Osteoblast (primary cell): ENCODE results near the gene PIBF1. TPM values are rescaled to one million over a fixed set of nuclear protein-coding genes. Genes with fewer than 3 reads are reported as not detected.
"Not testable (repeated sequence)": the region's sequence is repeated elsewhere in the genome, so short reads cannot be mapped to it uniquely, and the experiment has no call there.

Experiments used
- DNase-seq: peaks from one replicate; pipeline ENCODE4 v3.0.0; 2011; ENCODE audit warnings: low spot score, mixed read lengths; ENCODE audit not compliant: insufficient read length; ENCODE audit errors: missing footprints
- H2AFZ ChIP-seq: 2 replicates; pipeline ENCODE4 v1.6.0; 2011; ENCODE audit warnings: mild to moderate bottlenecking, low read length
- H3K27ac ChIP-seq: 2 replicates; pipeline ENCODE4 v1.5.1; 2011; ENCODE audit warnings: mild to moderate bottlenecking, low read depth, low read length, moderate library complexity
- H3K27me3 ChIP-seq: 2 replicates; pipeline ENCODE4 v1.6.0; 2012; ENCODE audit warnings: mild to moderate bottlenecking, control low read depth, inconsistent platforms, low read length, moderate library complexity; ENCODE audit not compliant: insufficient read depth
- H3K36me3 ChIP-seq: 2 replicates; pipeline ENCODE4 v1.5.1; 2011; ENCODE audit warnings: mild to moderate bottlenecking, low read length, control low read depth, moderate library complexity; ENCODE audit not compliant: insufficient read depth
- H3K4me1 ChIP-seq: 2 replicates; pipeline ENCODE4 v1.5.1; 2011; ENCODE audit warnings: mild to moderate bottlenecking, low read length, control low read depth, moderate library complexity; ENCODE audit not compliant: insufficient read depth
- H3K4me2 ChIP-seq: 2 replicates; pipeline ENCODE4 v1.6.0; 2011; ENCODE audit warnings: mild to moderate bottlenecking, low read length; ENCODE audit not compliant: insufficient read depth
- H3K4me3 ChIP-seq: fragments of 200-600 bp; sonication (generic); 3 replicates; pipeline ENCODE4 v1.5.1; 2012; ENCODE audit warnings: mild to moderate bottlenecking, low read length, inconsistent platforms; ENCODE audit not compliant: insufficient read depth
- H3K79me2 ChIP-seq: 2 replicates; pipeline ENCODE4 v1.6.0; 2012; ENCODE audit warnings: mild to moderate bottlenecking, low read length, control low read depth, inconsistent platforms; ENCODE audit not compliant: insufficient read depth
- H3K9me3 ChIP-seq: 2 replicates; pipeline ENCODE4 v1.5.1; 2011; ENCODE audit warnings: low read depth, low read length, control low read depth
- H4K20me1 ChIP-seq: 2 replicates; pipeline ENCODE4 v1.6.0; 2012; ENCODE audit warnings: mild to moderate bottlenecking, low read length, control low read depth; ENCODE audit not compliant: insufficient read depth
- CTCF ChIP-seq: IDR thresholded peaks from 2 replicates; pipeline ENCODE4 v1.5.1; 2011; ENCODE audit warnings: mild to moderate bottlenecking, low read depth, low read length, moderate library complexity; ENCODE audit errors: extremely low read depth
- total RNA-seq: library from RNA; depleted of rRNA; stranded (reverse); fragments of >200 nt; gene quantifications from 2 replicates; pipeline ENCODE4 v1.2.3, GENCODE V29; 2012

PIBF1 gene
- total RNA-seq, 1 donor, result 19.9 TPM

- Histone ChIP-seq H3K4me3 (no peak overlapping the region), H3K27ac (no peak overlapping the region), H3K9me3 (no peaks in the 10 kb centered on the region), H3K36me3 (no peaks in the 10 kb centered on the region), H3K79me2 (no peaks in the 10 kb centered on the region), H2AFZ (no peak overlapping the region), H3K27me3 (no peaks in the 10 kb centered on the region), H3K4me2 (no peak overlapping the region), H4K20me1 (no peaks in the 10 kb centered on the region), H3K4me1 (no peaks in the 10 kb centered on the region)
- DNase-seq, result no peak
- TF ChIP-seq CTCF, result no peak
Measured at GRCh38 chr13:73039201-73040108, 257.5 kb downstream of the PIBF1 start.

GRCh38 chr13:73040484-73040883, 258.6 kb downstream of the PIBF1 start:
- H3K36me3 ChIP-seq, result no peaks in the 10 kb centered on the region
- no peaks in the 10 kb centered on the region for H4K20me1 ChIP-seq
- no peak for TF ChIP-seq CTCF
- H3K27me3 ChIP-seq, result no peaks in the 10 kb centered on the region
- H3K27ac ChIP-seq, result no peak overlapping the region
- no peak overlapping the region for H2AFZ ChIP-seq
- H3K9me3 ChIP-seq, result no peaks in the 10 kb centered on the region
- no peak overlapping the region for H3K4me3 ChIP-seq
- H3K79me2 ChIP-seq, result no peaks in the 10 kb centered on the region
- no peaks in the 10 kb centered on the region for H3K4me1 ChIP-seq
- no peak overlapping the region for H3K4me2 ChIP-seq
- DNase-seq, result no peak

- no peak overlapping the region for H3K27ac ChIP-seq
- H3K9me3 ChIP-seq, result no peaks in the 10 kb centered on the region
- no peak overlapping the region for H3K4me3 ChIP-seq
- DNase-seq, result no peak
- H3K4me1 ChIP-seq, result no peaks in the 10 kb centered on the region
- H3K27me3 ChIP-seq, result no peaks in the 10 kb centered on the region
- H3K79me2 ChIP-seq, result no peaks in the 10 kb centered on the region
- no peak overlapping the region for H2AFZ ChIP-seq
- no peak overlapping the region for H3K4me2 ChIP-seq
- H3K36me3 ChIP-seq, result no peaks in the 10 kb centered on the region
- H4K20me1 ChIP-seq, result no peaks in the 10 kb centered on the region
- no peak for TF ChIP-seq CTCF
Measured at GRCh38 chr13:73040968-73041596, 259.1 kb downstream of the PIBF1 start.

GRCh38 chr13:73045031-73045430, 263.1 kb downstream of the PIBF1 start:
- Histone ChIP-seq H3K36me3 (no peaks in the 10 kb centered on the region), H3K4me2 (no peak overlapping the region), H4K20me1 (no peaks in the 10 kb centered on the region), H3K4me3 (no peak overlapping the region), H3K27me3 (no peaks in the 10 kb centered on the region), H2AFZ (no peak overlapping the region), H3K27ac (no peak overlapping the region), H3K79me2 (no peaks in the 10 kb centered on the region), H3K9me3 (no peaks in the 10 kb centered on the region), H3K4me1 (no peaks in the 10 kb centered on the region)
- no peak for DNase-seq
- no peak for TF ChIP-seq CTCF

- not testable (repeated sequence) for H4K20me1 ChIP-seq
Measured at GRCh38 chr13:73048615-73049014, 266.7 kb downstream of the PIBF1 start.

More at GRCh38 chr13:73048615-73049014, 266.7 kb downstream of the PIBF1 start:
- H3K9me3 ChIP-seq, DNase-seq, H2AFZ ChIP-seq, H3K27ac ChIP-seq, H3K79me2 ChIP-seq, H3K4me3 ChIP-seq, H3K4me2 ChIP-seq, H3K27me3 ChIP-seq, H3K4me1 ChIP-seq, H3K36me3 ChIP-seq: not testable (repeated sequence)
